Activated gamma-delta T cell treated with anti-CD3 and anti-CD28 coated beads, Interleukin-2, amount 50 U/mL, for 16 hours (primary cell): ENCODE results near the gene FAM90A1.
"Not testable (repeated sequence)": the region's sequence is repeated elsewhere in the genome, so short reads cannot be mapped to it uniquely, and the experiment has no call there.

Experiments used
- DNase-seq: peaks from one replicate; pipeline ENCODE4 v3.0.0-alpha.2; 2020; ENCODE audit warnings: low read depth

The FAM90A1 gene

GRCh38 chr12:8233300-8233855, 6.0 kb upstream of the FAM90A1 start:
- DNase-seq = not testable (repeated sequence)

- peak; percentile 46 for DNase-seq
Observed at GRCh38 chr12:8231666-8232608, 4.5 kb upstream of the FAM90A1 start.

- not testable (repeated sequence) for DNase-seq
Observed at GRCh38 chr12:8231049-8231448, 3.6 kb upstream of the FAM90A1 start.

GRCh38 chr12:8229486-8229885, 2.1 kb upstream of the FAM90A1 start:
- not testable (repeated sequence) for DNase-seq

- DNase-seq = not testable (repeated sequence)
Observed at GRCh38 chr12:8228607-8229006, 1.2 kb upstream of the FAM90A1 start.

GRCh38 chr12:8227732-8228077, 287 bp upstream of the FAM90A1 start:
- not testable (repeated sequence) for DNase-seq

GRCh38 chr12:8226355-8226754, 1.1 kb downstream of the FAM90A1 start:
- no peak for DNase-seq

GRCh38 chr12:8224782-8225181, 2.6 kb downstream of the FAM90A1 start:
- not testable (repeated sequence) for DNase-seq

GRCh38 chr12:8223646-8224045, 3.8 kb downstream of the FAM90A1 start:
- DNase-seq = not testable (repeated sequence)

- not testable (repeated sequence) for DNase-seq
Observed at GRCh38 chr12:8222303-8222702, 5.1 kb downstream of the FAM90A1 start.

- DNase-seq = not testable (repeated sequence)
Observed at GRCh38 chr12:8221844-8222243, 5.6 kb downstream of the FAM90A1 start.

- DNase-seq = not testable (repeated sequence)
Observed at GRCh38 chr12:8221375-8221774, 6.0 kb downstream of the FAM90A1 start.

GRCh38 chr12:8218711-8219382, 8.6 kb downstream of the FAM90A1 start:
- DNase-seq = not testable (repeated sequence)

GRCh38 chr12:8197685-8198308, 29.6 kb downstream of the FAM90A1 start:
- DNase-seq = not testable (repeated sequence)

- not testable (repeated sequence) for DNase-seq
Observed at GRCh38 chr12:8188088-8188487, 39.3 kb downstream of the FAM90A1 start.

GRCh38 chr12:8184206-8184605, 43.2 kb downstream of the FAM90A1 start:
- not testable (repeated sequence) for DNase-seq

- not testable (repeated sequence) for DNase-seq
Observed at GRCh38 chr12:8183346-8183745, 44.1 kb downstream of the FAM90A1 start.

GRCh38 chr12:8182923-8183322, 44.5 kb downstream of the FAM90A1 start:
- DNase-seq = not testable (repeated sequence)

GRCh38 chr12:8181271-8181670, 46.1 kb downstream of the FAM90A1 start:
- DNase-seq = not testable (repeated sequence)

GRCh38 chr12:8179989-8180585, 47.3 kb downstream of the FAM90A1 start:
- DNase-seq = peak; percentile 67

- not testable (repeated sequence) for DNase-seq
Observed at GRCh38 chr12:8172911-8173310, 54.5 kb downstream of the FAM90A1 start.
